Effector CD4-positive, alpha-beta T cell (primary cell): Measurements from ENCODE around the gene ACTR1A.

Experiments used
- DNase-seq: peaks from one replicate; pipeline ENCODE4 v3.0.0-alpha.2; 2020

The ACTR1A gene

GRCh38 chr10:102452672-102453340 is 49.7 kb downstream of the ACTR1A start:
- DNase-seq: no peak

- DNase-seq: no peak
Measured at GRCh38 chr10:102451105-102451969, 51.2 kb downstream of the ACTR1A start, which contains the start of gene C10orf95. Gene C10orf95, minus strand, starts transcription at chr10:102451543. Its CDS starts 450 bp downstream, at chr10:102451093.

GRCh38 chr10:102450374-102451104 is 52.0 kb downstream of the ACTR1A start:
- peak; percentile 81 for DNase-seq

GRCh38 chr10:102450124-102450373 is 52.5 kb downstream of the ACTR1A start:
- DNase-seq: no peak

- peak; percentile 78 for DNase-seq
Measured at GRCh38 chr10:102449321-102450123, 53.0 kb downstream of the ACTR1A start.

- no peak for DNase-seq
Measured at GRCh38 chr10:102444851-102445250, 57.7 kb downstream of the ACTR1A start.

GRCh38 chr10:102438374-102438773 is 64.1 kb downstream of the ACTR1A start:
- no peak for DNase-seq

- DNase-seq: no peak
Measured at GRCh38 chr10:102437515-102437914, 65.0 kb downstream of the ACTR1A start.

GRCh38 chr10:102436312-102436711 is 66.2 kb downstream of the ACTR1A start:
- no peak for DNase-seq

GRCh38 chr10:102435529-102436233 is 66.8 kb downstream of the ACTR1A start:
- DNase-seq: no peak

GRCh38 chr10:102435133-102435497 is 67.4 kb downstream of the ACTR1A start:
- DNase-seq: no peak

- DNase-seq: no peak
Measured at GRCh38 chr10:102434394-102435132, 67.9 kb downstream of the ACTR1A start.

- DNase-seq: no peak
Measured at GRCh38 chr10:102433619-102434046, 68.9 kb downstream of the ACTR1A start.

- peak; percentile 93 for DNase-seq
Measured at GRCh38 chr10:102432162-102432950, 70.2 kb downstream of the ACTR1A start, which contains the start of gene CUEDC2. Gene CUEDC2, minus strand, starts transcription at chr10:102432574. Its CDS starts 7,386 bp downstream, at chr10:102425188.

- DNase-seq: no peak
Measured at GRCh38 chr10:102431452-102432124, 70.9 kb downstream of the ACTR1A start.

- no peak for DNase-seq
Measured at GRCh38 chr10:102429468-102429867, 73.0 kb downstream of the ACTR1A start.
